ENCODE data around the gene NPHP4. TPM values are rescaled to one million over a fixed set of nuclear protein-coding genes. Genes with fewer than 3 reads are reported as not detected.

Gene NPHP4
- total and polyA plus RNA-seq, 10 of the 15 experiments (the other 5 are each of a cell fraction or from before 2014, with no cell fraction given), result 0.16 to 10.5 (median 3.1) TPM

GRCh38 chr1:5914676-5915365 is 77.4 kb downstream of the NPHP4 start (continued):
- TF ChIP-seq, protein P1, sequence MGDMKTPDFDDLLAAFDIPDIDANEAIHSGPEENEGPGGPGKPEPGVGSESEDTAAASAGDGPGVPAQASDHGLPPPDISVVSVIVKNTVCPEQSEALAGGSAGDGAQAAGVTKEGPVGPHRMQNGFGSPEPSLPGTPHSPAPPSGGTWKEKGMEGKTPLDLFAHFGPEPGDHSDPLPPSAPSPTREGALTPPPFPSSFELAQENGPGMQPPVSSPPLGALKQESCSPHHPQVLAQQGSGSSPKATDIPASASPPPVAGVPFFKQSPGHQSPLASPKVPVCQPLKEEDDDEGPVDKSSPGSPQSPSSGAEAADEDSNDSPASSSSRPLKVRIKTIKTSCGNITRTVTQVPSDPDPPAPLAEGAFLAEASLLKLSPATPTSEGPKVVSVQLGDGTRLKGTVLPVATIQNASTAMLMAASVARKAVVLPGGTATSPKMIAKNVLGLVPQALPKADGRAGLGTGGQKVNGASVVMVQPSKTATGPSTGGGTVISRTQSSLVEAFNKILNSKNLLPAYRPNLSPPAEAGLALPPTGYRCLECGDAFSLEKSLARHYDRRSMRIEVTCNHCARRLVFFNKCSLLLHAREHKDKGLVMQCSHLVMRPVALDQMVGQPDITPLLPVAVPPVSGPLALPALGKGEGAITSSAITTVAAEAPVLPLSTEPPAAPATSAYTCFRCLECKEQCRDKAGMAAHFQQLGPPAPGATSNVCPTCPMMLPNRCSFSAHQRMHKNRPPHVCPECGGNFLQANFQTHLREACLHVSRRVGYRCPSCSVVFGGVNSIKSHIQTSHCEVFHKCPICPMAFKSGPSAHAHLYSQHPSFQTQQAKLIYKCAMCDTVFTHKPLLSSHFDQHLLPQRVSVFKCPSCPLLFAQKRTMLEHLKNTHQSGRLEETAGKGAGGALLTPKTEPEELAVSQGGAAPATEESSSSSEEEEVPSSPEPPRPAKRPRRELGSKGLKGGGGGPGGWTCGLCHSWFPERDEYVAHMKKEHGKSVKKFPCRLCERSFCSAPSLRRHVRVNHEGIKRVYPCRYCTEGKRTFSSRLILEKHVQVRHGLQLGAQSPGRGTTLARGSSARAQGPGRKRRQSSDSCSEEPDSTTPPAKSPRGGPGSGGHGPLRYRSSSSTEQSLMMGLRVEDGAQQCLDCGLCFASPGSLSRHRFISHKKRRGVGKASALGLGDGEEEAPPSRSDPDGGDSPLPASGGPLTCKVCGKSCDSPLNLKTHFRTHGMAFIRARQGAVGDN (IDR thresholded peaks at IDR 0.05), result no peak
- TF ChIP-seq CHD1 (IDR thresholded peaks at IDR 0.05; ENCODE audit: low read depth, low read length) (no peak), ZNF217 (IDR thresholded peaks at IDR 0.05) (no peak)
- TF ChIP-seq, protein P2, sequence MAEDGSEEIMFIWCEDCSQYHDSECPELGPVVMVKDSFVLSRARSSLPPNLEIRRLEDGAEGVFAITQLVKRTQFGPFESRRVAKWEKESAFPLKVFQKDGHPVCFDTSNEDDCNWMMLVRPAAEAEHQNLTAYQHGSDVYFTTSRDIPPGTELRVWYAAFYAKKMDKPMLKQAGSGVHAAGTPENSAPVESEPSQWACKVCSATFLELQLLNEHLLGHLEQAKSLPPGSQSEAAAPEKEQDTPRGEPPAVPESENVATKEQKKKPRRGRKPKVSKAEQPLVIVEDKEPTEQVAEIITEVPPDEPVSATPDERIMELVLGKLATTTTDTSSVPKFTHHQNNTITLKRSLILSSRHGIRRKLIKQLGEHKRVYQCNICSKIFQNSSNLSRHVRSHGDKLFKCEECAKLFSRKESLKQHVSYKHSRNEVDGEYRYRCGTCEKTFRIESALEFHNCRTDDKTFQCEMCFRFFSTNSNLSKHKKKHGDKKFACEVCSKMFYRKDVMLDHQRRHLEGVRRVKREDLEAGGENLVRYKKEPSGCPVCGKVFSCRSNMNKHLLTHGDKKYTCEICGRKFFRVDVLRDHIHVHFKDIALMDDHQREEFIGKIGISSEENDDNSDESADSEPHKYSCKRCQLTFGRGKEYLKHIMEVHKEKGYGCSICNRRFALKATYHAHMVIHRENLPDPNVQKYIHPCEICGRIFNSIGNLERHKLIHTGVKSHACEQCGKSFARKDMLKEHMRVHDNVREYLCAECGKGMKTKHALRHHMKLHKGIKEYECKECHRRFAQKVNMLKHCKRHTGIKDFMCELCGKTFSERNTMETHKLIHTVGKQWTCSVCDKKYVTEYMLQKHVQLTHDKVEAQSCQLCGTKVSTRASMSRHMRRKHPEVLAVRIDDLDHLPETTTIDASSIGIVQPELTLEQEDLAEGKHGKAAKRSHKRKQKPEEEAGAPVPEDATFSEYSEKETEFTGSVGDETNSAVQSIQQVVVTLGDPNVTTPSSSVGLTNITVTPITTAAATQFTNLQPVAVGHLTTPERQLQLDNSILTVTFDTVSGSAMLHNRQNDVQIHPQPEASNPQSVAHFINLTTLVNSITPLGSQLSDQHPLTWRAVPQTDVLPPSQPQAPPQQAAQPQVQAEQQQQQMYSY (CRISPR knock-in tag; IDR thresholded peaks at IDR 0.05), result no peak

Measured in GM12878 (cell line).